Left cardiac atrium (tissue), 4 donors: Measurements from ENCODE around the gene STAC2. TPM values are rescaled to one million over a fixed set of nuclear protein-coding genes. Genes with fewer than 3 reads are reported as not detected.
A peak's percentile ranks its signal among the peaks of the same experiment; 100 is the strongest.

ENCODE experiments used
- ATAC-seq, 2 donors: fragments of 200-7000 bp; cut with Tn5 transposase; one replicate each; pipeline ENCODE4 v1.9.1; 2020; ENCODE audit warnings: mild to moderate bottlenecking in 2 of 2, moderate library complexity in 2 of 2
- DNase-seq: peaks from one replicate; pipeline ENCODE4 v3.0.0-alpha.2; 2020
- intact Hi-C, 2 donors: fragments of 100-400 bp; cut with DNase I; formaldehyde crosslinking; loops; one replicate each; pipeline versions ENCODE4 v1.14.1 to v1.15.1; 2022 to 2023
- total RNA-seq, 2 donors: library from RNA; stranded (reverse); fragmentation: NEBNext Ultra II Directional; extraction: Animal tissue kit (Norgen Biotek cat#: 25700); gene quantifications; one replicate each; pipeline ENCODE4 v1.2.1, GENCODE V29; 2021
- donor health status: DM: no; HTN: yes; CAD: no.
- donor health status: DM: no; HTN: yes; CAD: no; lungs with severe emphysema.
- donor health status: DM: yes; HTN: yes; CAD: no.
- donor health status: Dilated cardiomyopathy.

Gene STAC2
- total RNA-seq, 2 donors from 2014 or later: 1.4 to 5.9 TPM

- ATAC-seq (no peak), DNase-seq (no peak)
- intact Hi-C loops: no loop called here
Measured at GRCh38 chr17:39236450-39236927, 10.7 kb upstream of the STAC2 start.

- peak in 1 of 2 donors; percentile 13 for ATAC-seq
- intact Hi-C loops: no loop called here
Measured at GRCh38 chr17:39235555-39236449, 10.1 kb upstream of the STAC2 start.

DNA sequence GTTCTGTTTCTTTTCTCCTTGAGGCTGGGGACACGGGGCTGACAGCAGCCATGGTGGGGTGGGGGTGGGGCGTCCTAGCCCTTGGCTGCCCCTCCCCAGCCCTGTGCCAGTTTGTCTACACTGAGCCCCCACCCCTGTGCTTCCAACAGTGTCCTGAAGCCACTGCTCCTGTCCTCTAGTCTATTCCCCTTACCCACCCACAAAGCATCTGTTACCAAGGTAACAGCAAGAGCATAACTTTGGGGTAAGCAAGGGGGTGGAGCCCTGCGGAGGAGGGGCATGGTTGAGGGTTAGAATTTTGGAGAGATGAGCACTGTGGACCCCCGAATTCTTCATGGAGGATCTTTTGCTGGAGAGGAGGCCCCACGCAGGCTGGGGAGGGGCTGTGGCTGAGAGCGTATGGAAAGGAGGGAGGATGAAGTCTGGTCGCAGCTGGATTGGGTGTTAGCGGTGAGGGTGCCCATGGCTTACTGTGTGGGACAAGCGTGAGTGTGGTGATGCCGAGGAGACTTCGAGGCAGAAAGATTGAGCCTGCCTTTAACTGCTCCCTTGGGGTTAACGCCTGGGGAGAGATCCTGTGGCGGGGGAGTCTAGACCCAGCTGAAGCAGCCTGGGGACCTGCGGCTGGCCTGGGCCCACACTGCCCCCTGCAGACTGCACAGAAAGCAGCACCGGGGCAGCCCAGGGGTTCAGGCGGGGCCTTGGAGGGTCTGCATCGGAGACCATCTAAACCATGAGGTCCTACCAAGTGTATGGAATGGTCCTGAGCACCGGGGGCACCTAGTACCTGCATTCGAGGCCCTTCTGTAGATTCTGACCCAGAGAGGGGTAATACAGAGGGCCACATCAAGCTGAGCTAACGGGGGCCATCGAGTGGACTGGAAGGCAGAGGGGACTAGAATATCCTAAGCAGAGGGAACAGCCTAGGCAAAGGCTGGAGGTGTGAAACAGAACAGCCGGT, 6.1 kb upstream of the STAC2 start:
- ATAC-seq (peak; percentile 74 to 84), DNase-seq (peak; percentile 58)
- intact Hi-C loops: no loop called here

More at GRCh38 chr17:39235555-39236449, 10.1 kb upstream of the STAC2 start:
- DNase-seq: no peak

DNA sequence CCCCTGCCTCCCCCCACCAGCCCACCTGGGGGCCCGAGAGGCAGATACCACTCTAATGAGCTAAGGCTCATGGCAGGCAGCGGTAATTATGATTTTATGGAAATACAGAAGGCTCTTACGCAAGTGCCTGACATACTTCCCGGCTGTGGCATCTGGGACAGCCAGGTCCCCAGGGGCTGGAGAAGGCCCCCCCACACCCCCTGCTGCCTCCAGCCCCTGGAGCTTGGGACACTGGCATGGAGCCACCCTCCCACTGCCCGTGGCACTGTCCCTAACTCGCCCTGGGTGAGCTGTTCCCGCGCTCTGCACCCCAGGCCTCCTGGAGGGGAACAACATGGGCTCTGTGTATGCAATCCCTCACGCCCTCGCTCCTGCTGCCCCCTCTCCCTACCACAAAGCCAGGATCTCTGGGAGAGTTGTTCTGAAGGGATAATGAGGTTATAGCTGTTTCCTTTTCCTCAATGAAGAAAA, 5.4 kb upstream of the STAC2 start:
- ATAC-seq (no peak), DNase-seq (no peak)
- intact Hi-C loops: no loop called here

DNA sequence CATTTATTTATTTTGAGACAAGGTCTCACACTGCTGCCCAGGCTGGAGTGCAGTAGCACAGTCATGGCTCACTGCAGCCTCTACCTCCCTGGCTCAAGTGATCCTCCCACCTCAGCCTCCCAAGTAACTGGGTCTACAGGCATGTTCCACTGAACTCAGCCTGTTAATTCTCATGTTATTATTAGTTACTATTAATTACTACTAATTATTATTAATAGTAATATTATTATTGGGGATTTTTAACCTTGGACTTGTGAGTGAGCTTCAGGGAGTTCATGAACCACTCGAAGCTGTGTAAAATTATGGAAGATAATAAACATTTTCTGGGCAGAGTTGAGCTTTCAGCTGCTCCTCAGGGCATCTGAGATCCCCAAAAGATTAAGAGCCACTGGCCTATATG, 4.6 kb upstream of the STAC2 start:
- DNase-seq (no peak), ATAC-seq (no peak)
- intact Hi-C loops: no loop called here

DNA sequence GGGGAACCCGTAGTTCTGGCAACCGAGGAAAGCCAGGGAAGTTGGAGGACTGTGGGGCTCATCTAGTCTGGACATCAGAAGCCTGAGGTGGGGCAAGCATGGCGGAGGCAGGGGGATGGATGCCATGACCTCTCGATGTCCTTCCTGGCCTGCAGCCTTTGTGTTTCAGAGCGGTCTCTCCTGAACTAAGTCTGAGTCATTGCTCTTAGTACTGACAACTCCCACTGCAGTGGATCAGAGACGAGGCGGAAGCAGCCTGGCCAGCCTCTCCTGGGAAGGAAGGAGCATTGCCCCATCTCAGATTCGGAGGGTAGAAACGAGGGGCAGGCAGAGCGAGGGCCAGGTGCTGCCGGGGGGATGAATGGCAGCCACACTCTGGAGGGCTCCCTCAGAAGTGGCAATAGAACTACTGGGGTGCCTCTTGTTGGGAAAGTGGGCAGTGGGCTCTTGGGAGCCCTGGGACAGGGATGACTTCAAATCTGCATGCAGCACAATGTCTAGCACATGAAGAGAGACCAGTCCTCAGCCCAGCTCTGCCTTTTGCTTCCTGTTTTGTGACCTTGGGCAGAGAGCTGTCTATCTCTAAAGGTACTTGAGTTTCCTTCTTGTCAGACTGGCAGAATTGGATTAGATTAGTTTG, 3.6 kb upstream of the STAC2 start:
- ATAC-seq: no peak
- no peak for DNase-seq
- intact Hi-C loops: no loop called here

DNA sequence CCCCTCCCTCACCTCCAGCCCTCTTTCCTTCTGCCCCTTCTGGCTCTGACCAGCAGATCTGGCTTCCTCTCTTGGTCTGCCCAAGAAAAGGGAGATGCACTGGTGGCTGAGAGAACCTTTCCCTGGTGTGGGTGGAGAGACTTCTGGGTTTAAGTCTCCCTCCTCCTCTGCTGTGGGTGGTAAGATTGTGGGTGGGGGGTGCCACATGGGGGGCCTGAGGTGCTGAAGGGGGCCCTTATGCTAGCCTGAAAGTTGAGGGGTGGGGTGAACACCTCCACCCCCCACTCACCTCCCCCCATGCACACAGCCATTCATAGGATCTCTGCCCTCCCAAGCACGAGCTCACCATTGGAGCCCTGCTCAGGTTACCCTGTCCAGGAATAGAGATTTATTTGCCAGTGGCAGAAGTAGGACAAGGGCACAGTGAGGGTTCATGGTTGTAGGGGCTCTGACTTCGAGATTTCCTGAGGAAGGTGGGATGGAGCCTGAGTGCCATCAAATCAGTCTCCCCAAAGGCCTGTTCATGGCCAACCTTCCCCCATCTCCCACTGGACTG, 1.7 kb upstream of the STAC2 start:
- no peak for ATAC-seq
- intact Hi-C loops: no loop called here

DNA sequence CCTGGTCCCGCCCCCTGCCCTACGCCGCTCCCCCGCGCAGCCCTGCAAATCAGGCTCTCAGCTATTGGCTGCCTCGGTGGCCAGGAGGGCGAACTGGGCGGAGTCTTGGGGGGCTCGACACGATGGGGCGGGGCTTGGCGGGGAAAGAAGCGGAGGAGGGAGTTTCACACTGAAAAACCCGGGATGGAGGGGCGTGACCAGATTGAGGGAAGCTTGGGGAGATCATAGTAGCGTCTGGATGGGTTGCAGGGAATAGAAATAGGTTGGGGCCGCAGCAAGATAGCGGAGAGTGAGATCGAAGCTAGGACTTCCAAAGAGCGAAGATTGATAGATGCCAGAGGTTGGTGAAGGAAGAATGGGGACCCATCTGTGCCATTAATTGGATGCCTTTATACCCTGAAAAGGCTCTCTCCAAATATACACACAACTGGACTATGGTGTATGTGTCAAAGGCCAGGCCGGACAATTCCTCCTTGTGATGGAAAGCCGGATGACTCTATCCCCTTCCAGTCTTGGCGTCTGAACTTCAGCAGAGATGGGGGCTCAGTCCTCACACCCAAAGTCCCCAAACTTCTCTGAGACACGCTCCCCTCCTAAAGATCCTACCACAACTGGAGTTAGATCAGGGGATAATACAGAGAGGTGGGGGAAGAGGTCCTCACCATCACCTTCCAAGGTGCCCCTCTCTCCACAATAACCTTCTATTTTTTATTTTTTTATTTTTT, 376 bp upstream of the STAC2 start:
- peak; percentile 82 for DNase-seq
- intact Hi-C loops: no loop called here
- ATAC-seq: peak; percentile 82 to 89

More for the DNA sequence above, 1.7 kb upstream of the STAC2 start:
- DNase-seq: no peak

- intact Hi-C loops: no loop called here
- no peak for DNase-seq
- ATAC-seq: peak; percentile 25 to 33
Measured at GRCh38 chr17:39224778-39225307, 902 bp downstream of the STAC2 start.

GRCh38 chr17:39223907-39224777, 1.6 kb downstream of the STAC2 start:
- intact Hi-C loops: no loop called here
- ATAC-seq: no peak

GRCh38 chr17:39222866-39223834, 2.6 kb downstream of the STAC2 start:
- ATAC-seq: no peak
- no peak for DNase-seq

More at GRCh38 chr17:39223907-39224777, 1.6 kb downstream of the STAC2 start:
- DNase-seq: no peak

DNA sequence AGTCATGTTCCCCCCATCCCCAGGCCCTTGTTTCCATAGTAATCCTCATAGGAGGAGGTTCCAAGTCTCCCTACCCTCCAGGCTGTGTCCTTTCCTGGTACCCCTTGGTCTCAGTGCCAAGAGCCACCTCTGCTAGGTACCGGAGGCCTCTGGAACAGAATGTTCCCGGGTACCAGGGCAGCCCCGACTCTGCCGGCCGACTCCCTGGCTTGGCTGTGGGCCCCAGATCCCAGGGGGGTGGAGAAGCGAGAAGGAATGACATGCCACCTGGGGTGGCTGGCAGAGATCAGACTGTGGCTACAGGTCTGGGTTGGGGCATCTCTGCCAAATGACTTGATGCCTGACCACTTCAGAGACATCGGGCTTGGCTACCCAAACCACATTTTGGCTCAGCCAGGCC, 3.6 kb downstream of the STAC2 start:
- ATAC-seq (no peak), DNase-seq (no peak)
- intact Hi-C loops: no loop called here

More at GRCh38 chr17:39222866-39223834, 2.6 kb downstream of the STAC2 start:
- intact Hi-C loops: no loop called here

- ATAC-seq (no peak), DNase-seq (no peak)
- intact Hi-C loops: no loop called here
Measured at GRCh38 chr17:39221572-39221971, 4.2 kb downstream of the STAC2 start.

- intact Hi-C loops: no loop called here
- no peak for DNase-seq
- peak; percentile 67 to 77 for ATAC-seq
Measured at GRCh38 chr17:39219647-39220154, 6.0 kb downstream of the STAC2 start.

- intact Hi-C loops: no loop called here
- ATAC-seq: no peak
- DNase-seq: no peak
Measured at GRCh38 chr17:39218906-39219305, 6.8 kb downstream of the STAC2 start.
